Neural cell (in vitro differentiated cells): ENCODE results near the gene DAPK2. TPM values are rescaled to one million over a fixed set of nuclear protein-coding genes. Genes with fewer than 3 reads are reported as not detected.

Source experiments
- H2AFZ ChIP-seq: fragments of 200-600, 300-800 bp; sonication (generic), shearing (Covaris generic); 2 replicates; pipeline ENCODE4 v1.6.0; 2014; ENCODE audit warnings: low read depth, mild to moderate bottlenecking, antibody characterized with exemption, low read length, moderate library complexity
- H3F3A ChIP-seq: fragments of 200-600 bp; shearing (Covaris generic); 2 replicates; pipeline ENCODE4 v1.6.1; 2016; ENCODE audit warnings: mild to moderate bottlenecking, moderate library complexity, mixed read lengths, antibody characterized with exemption, low read length; ENCODE audit not compliant: insufficient read depth, poor library complexity, severe bottlenecking
- H3K27ac ChIP-seq: fragments of 200-600, 300-800 bp; sonication (generic), shearing (Covaris generic); 2 replicates; pipeline ENCODE4 v1.5.1; 2014; ENCODE audit warnings: mild to moderate bottlenecking, low read length, moderate library complexity
- H3K27me3 ChIP-seq: fragments of 300-800, 200-600 bp; sonication (generic), shearing (Covaris generic); 2 replicates; pipeline ENCODE4 v1.6.0; 2014; ENCODE audit warnings: mild to moderate bottlenecking, low read depth, low read length, moderate library complexity; ENCODE audit not compliant: insufficient read depth
- H3K36me3 ChIP-seq: fragments of 300-800, 200-600 bp; sonication (generic), shearing (Covaris generic); 2 replicates; pipeline ENCODE4 v1.5.1; 2014; ENCODE audit warnings: mild to moderate bottlenecking, antibody characterized with exemption, low read length, moderate library complexity; ENCODE audit not compliant: insufficient read depth
- H3K4me2 ChIP-seq: fragments of 300-800, 200-600 bp; sonication (generic), shearing (Covaris generic); 2 replicates; pipeline ENCODE4 v1.6.0; 2014; ENCODE audit warnings: mild to moderate bottlenecking, low read length
- H3K4me3 ChIP-seq: fragments of 300-800, 200-600 bp; sonication (generic), shearing (Covaris generic); 2 replicates; pipeline ENCODE4 v1.5.1; 2014; ENCODE audit warnings: mild to moderate bottlenecking, low read length, moderate library complexity
- H3K79me2 ChIP-seq: fragments of 200-600 bp; shearing (Covaris generic); replicated peaks from 2 replicates; pipeline ENCODE4 v1.6.0; 2014; ENCODE audit warnings: mild to moderate bottlenecking, low read length, moderate library complexity; ENCODE audit not compliant: insufficient read depth
- H3K9ac ChIP-seq: fragments of 300-800, 200-600 bp; sonication (generic), shearing (Covaris generic); 2 replicates; pipeline ENCODE4 v1.6.1; 2016; ENCODE audit warnings: mild to moderate bottlenecking, low read length, mixed read lengths
- H3K9me2 ChIP-seq: fragments of 200-600 bp; shearing (Covaris generic); 2 replicates; pipeline ENCODE4 v1.6.1; 2016; ENCODE audit warnings: mild to moderate bottlenecking, low read length, mixed read lengths; ENCODE audit not compliant: insufficient read depth
- H3K9me3 ChIP-seq: fragments of 200-600, 300-800 bp; sonication (generic), shearing (Covaris generic); 2 replicates; pipeline ENCODE4 v1.6.1; 2016; ENCODE audit warnings: mild to moderate bottlenecking, mixed run types, low read length, moderate library complexity, mixed read lengths
- H4K20me1 ChIP-seq: fragments of 200-600 bp; shearing (Covaris generic); 2 replicates; pipeline ENCODE4 v1.6.1; 2016; ENCODE audit warnings: mild to moderate bottlenecking, mixed run types; ENCODE audit not compliant: insufficient read depth
- EP300 ChIP-seq: fragments of 450-650 bp; conservative IDR thresholded peaks from 2 replicates; pipeline ENCODE4 v1.6.1; 2014; ENCODE audit warnings: antibody characterized with exemption, mild to moderate bottlenecking, moderate library complexity; ENCODE audit not compliant: poor library complexity, severe bottlenecking
- EZH2 ChIP-seq: fragments of 200-600, 300-800 bp; shearing (Covaris generic), sonication (generic); IDR thresholded peaks from 2 replicates; pipeline ENCODE4 v1.6.1; 2014; ENCODE audit warnings: antibody characterized with exemption, low read length, borderline replicate concordance, mild to moderate bottlenecking; ENCODE audit not compliant: insufficient read depth, poor library complexity, severe bottlenecking
- MXI1 ChIP-seq: fragments of 450-650 bp; conservative IDR thresholded peaks from 2 replicates; pipeline ENCODE4 v1.6.1; 2014; ENCODE audit warnings: antibody characterized with exemption, mild to moderate bottlenecking; ENCODE audit not compliant: poor library complexity, severe bottlenecking
- POLR2AphosphoS5 ChIP-seq: IDR thresholded peaks from 2 replicates; pipeline ENCODE4 v1.6.1; 2012
- RAD21 ChIP-seq: fragments of 450-650 bp; conservative IDR thresholded peaks from 2 replicates; pipeline ENCODE4 v1.6.1; 2014; ENCODE audit warnings: antibody characterized with exemption, mild to moderate bottlenecking, moderate library complexity
- SMC3 ChIP-seq: fragments of 450-650 bp; conservative IDR thresholded peaks from 2 replicates; pipeline ENCODE4 v1.6.1; 2014; ENCODE audit warnings: antibody characterized with exemption, mild to moderate bottlenecking, moderate library complexity; ENCODE audit not compliant: poor library complexity
- TAF1 ChIP-seq: IDR thresholded peaks from 2 replicates; pipeline ENCODE4 v1.6.1; 2012; ENCODE audit warnings: low read depth
- polyA plus RNA-seq: library from polyadenylated mRNA; depleted of rRNA; stranded (reverse); fragments of >200 nt; gene quantifications from 2 replicates; pipeline ENCODE4 v1.2.3, GENCODE V29; 2014
- TF ChIP-seq, protein P1 (sequence below): IDR thresholded peaks from 2 replicates; pipeline ENCODE4 v1.6.1; 2012; ENCODE audit warnings: borderline replicate concordance
- TF ChIP-seq, protein P2 (sequence below): fragments of 450-650 bp; IDR thresholded peaks from 2 replicates; pipeline ENCODE4 v1.5.1; 2014; ENCODE audit warnings: antibody characterized with exemption, mild to moderate bottlenecking, moderate library complexity; ENCODE audit not compliant: poor library complexity, severe bottlenecking

DAPK2 gene
- polyA plus RNA-seq, 1 donor from 2014 or later, result 0.78 TPM

DNA sequence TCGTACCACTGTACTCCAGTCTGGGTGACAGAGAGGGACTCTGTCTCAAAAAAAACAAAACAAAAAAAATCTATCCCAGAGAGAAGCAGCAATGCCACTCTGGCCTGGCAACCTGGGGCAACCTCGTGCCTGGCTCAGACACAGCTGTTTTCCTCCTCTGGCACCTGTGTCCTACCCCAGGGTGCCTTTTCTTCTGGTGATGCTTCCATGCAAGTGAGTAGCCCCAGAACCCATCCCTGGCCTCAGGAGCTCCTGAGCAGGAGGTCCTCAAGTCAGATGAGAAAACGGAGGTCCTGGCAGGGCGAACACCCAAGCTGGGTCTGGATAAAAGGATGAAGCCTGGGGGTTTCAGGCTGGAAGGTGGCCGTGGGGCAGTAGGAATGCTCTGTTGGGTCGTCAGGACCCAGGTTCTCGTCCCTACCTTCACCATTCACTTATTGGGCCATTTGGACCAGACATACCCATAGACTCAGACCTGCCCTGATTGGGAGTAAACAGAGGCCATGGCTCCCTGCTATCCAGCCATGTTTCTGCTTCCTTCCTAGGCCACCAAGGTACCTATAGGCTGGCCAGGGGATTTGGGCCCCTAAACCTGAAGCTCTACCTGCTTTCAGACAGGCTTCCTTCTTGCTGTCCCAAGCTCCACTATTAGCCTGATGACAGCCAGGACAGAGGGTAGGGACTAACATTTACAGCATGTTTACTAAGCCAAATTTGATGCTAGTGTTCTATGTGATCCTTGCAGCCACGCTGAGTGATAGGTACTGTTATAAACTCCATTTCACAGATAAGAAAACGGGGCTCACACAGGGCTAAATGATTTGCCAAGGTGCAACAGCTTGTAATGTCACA lies 102.2 kb downstream of the DAPK2 start:
- H3K36me3 ChIP-seq, result no peaks in the 10 kb centered on the region
- H3K27me3 ChIP-seq, result no peaks in the 10 kb centered on the region
- no peak overlapping the region for H3K9ac ChIP-seq
- H3K4me2 ChIP-seq, result no peak overlapping the region
- H3K9me2 ChIP-seq, result no peaks in the 10 kb centered on the region
- H3F3A ChIP-seq, result no peaks in the 10 kb centered on the region
- no peaks in the 10 kb centered on the region for H4K20me1 ChIP-seq
- no peaks in the 10 kb centered on the region for H3K79me2 ChIP-seq
- TF ChIP-seq EZH2, result no peak
- TF ChIP-seq RAD21, result no peak
- TF ChIP-seq EP300, result no peak
- no peak for TF ChIP-seq POLR2AphosphoS5
- TF ChIP-seq, protein P1, sequence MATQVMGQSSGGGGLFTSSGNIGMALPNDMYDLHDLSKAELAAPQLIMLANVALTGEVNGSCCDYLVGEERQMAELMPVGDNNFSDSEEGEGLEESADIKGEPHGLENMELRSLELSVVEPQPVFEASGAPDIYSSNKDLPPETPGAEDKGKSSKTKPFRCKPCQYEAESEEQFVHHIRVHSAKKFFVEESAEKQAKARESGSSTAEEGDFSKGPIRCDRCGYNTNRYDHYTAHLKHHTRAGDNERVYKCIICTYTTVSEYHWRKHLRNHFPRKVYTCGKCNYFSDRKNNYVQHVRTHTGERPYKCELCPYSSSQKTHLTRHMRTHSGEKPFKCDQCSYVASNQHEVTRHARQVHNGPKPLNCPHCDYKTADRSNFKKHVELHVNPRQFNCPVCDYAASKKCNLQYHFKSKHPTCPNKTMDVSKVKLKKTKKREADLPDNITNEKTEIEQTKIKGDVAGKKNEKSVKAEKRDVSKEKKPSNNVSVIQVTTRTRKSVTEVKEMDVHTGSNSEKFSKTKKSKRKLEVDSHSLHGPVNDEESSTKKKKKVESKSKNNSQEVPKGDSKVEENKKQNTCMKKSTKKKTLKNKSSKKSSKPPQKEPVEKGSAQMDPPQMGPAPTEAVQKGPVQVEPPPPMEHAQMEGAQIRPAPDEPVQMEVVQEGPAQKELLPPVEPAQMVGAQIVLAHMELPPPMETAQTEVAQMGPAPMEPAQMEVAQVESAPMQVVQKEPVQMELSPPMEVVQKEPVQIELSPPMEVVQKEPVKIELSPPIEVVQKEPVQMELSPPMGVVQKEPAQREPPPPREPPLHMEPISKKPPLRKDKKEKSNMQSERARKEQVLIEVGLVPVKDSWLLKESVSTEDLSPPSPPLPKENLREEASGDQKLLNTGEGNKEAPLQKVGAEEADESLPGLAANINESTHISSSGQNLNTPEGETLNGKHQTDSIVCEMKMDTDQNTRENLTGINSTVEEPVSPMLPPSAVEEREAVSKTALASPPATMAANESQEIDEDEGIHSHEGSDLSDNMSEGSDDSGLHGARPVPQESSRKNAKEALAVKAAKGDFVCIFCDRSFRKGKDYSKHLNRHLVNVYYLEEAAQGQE, result no peak
- TF ChIP-seq, protein P2, sequence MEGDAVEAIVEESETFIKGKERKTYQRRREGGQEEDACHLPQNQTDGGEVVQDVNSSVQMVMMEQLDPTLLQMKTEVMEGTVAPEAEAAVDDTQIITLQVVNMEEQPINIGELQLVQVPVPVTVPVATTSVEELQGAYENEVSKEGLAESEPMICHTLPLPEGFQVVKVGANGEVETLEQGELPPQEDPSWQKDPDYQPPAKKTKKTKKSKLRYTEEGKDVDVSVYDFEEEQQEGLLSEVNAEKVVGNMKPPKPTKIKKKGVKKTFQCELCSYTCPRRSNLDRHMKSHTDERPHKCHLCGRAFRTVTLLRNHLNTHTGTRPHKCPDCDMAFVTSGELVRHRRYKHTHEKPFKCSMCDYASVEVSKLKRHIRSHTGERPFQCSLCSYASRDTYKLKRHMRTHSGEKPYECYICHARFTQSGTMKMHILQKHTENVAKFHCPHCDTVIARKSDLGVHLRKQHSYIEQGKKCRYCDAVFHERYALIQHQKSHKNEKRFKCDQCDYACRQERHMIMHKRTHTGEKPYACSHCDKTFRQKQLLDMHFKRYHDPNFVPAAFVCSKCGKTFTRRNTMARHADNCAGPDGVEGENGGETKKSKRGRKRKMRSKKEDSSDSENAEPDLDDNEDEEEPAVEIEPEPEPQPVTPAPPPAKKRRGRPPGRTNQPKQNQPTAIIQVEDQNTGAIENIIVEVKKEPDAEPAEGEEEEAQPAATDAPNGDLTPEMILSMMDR, result no peak
- TF ChIP-seq MXI1, result no peak
- TF ChIP-seq SMC3, result no peak
- no peak for TF ChIP-seq TAF1
- no peak overlapping the region for H2AFZ ChIP-seq
- no peaks in the 10 kb centered on the region for H3K9me3 ChIP-seq
- H3K4me3 ChIP-seq, result no peak overlapping the region
- H3K27ac ChIP-seq, result no peak overlapping the region

DNA sequence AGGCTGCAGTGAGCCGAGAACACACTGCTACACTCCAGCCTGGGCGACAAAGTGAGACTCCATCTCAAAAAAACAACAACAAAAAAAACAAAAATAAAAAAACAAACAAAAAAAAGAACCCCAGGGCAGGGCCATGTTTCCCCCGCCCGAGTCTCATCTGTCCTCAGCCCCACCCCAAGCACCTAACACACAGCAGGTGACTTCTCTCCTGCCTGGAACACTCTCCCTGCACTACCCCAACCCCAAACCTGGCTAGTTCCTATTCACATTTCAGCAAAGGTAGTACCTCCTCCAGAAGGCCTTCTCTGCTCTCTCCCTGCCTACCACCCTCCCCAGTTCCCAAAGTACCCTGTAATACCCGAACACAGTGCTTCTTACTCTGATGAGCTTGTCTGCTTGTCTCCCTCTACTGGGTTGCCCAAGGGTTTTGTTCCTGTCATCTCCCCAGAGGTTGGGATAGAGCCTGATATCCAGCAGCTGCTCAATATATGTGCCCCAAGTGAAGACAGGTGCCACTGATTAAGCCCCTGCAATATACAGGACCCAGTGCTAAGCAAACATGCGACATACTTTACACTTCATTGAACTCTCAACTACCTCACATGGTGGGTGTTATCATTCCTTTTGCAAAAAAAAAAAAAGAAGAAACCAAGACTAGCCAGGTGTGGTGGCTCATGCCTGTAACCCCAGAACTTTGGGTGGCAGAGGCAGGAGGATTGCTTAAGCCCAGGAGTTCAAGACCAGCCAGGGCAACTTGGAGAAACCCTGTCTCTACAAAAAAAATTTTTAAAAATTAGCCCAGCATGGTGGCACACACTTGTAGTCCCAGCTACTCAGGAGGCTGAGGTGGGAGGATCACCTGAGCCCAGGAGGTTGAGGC lies 103.6 kb downstream of the DAPK2 start:
- Histone ChIP-seq H3K79me2 (no peaks in the 10 kb centered on the region), H3K36me3 (no peaks in the 10 kb centered on the region), H3K9me3 (no peaks in the 10 kb centered on the region), H3K9me2 (no peaks in the 10 kb centered on the region), H3K27ac (no peak overlapping the region), H3K4me2 (no peak overlapping the region), H3F3A (no peaks in the 10 kb centered on the region), H4K20me1 (no peaks in the 10 kb centered on the region), H3K27me3 (no peaks in the 10 kb centered on the region), H3K4me3 (no peak overlapping the region), H3K9ac (no peak overlapping the region), H2AFZ (no peak overlapping the region)
- no peak for TF ChIP-seq POLR2AphosphoS5
- TF ChIP-seq, protein P1, result no peak
- no peak for TF ChIP-seq TAF1
- no peak for TF ChIP-seq MXI1
- TF ChIP-seq, protein P2, result no peak
- no peak for TF ChIP-seq SMC3
- no peak for TF ChIP-seq EP300
- no peak for TF ChIP-seq RAD21
- no peak for TF ChIP-seq EZH2
